HG03442 (cell line): Measurements from ENCODE around the gene ING1.
"Not testable (repeated sequence)": the region's sequence is repeated elsewhere in the genome, so short reads cannot be mapped to it uniquely, and the experiment has no call there.

ENCODE experiments used
- ATAC-seq: cut with Tn5 transposase; IDR thresholded peaks from one replicate; pipeline ENCODE4 v1.9.1; 2021; ENCODE audit warnings: mild to moderate bottlenecking, moderate library complexity; ENCODE audit not compliant: unreplicated experiment

Gene ING1

DNA sequence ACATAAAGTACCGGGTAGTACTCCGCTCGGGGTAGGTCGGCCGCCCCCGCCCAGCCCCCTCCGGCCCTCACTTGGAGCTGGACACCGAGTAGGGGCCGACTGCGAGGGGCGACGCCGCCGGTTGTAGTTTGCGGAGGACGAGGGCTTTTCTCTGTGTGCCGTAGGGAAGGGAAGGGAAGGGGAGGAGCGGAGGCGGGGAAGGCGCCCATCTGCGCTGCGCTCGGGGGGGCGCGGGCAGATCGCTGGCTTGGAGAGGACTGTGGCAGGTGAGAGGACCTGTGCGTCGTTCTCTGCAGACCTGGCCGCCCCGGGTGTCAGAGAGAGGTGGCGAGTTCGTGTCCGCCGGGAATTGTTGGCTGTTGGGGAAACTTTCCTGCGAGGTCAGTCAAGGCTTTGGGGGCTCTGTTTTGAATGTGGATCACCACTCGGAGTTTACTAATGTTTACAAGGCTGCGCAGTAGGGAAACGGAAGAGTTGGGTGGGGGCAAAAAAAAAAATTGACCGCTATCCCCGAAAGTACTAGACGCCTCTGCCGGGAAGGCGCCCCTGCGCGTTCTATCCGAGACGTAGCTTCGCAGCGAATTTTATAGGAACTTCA is 1.4 kb downstream of the ING1 start:
- no peak for ATAC-seq

DNA sequence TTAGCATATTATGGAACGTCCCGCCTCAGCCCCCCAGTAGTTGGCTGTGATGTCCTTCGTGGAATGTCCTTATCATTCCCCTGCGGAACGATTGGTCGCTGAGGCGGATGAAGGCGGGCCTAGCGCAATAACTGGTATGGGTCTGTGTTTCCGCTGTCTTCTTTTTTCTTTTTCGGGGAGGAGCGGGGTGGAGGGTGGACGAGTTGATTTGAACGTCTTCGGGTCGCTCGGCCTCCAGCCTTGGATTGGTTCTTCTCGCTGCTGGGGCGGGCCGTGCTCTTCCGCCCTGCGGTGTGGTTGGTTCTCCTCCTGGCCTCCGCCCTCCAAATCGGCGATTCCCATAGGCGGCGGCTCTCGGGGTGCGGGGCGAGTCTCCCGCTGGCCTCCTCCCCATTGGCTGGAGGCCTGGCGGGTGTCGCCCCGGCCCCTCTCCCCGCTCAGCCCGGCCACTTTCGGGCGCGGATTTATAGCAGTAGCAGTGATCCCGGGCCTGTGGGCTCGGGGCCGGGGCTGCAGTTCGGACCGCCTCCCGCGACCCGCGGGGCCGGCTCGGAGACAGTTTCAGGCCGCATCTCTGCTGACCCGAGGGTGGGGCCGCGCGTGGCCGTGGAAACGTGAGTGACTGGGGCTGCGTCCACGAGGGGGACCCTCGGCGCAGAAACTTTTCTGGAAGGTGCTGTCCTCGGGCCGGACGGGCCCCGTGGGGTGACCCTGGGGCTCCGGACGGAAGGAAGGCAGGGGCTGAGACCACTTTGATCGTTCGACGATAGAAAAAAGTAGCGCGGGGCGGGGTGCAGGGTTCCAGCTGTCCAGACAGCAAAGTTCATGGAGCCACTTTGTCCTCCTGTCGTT is 2.1 kb downstream of the ING1 start:
- ATAC-seq: peak; percentile 54

DNA sequence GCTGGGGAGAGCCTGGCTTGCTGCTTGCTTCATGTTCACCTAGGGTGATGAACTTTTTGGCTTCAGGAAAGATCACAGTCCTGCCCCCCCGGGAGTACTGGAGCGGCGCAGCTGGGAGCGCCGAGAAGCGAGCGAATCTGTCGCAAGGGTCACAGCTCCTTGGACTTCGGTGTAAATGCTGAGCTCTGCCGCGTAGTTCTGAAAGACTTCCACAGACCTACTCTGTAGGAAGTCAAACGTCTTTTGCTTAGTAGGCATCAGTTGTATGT is 2.7 kb downstream of the ING1 start:
- no peak for ATAC-seq

DNA sequence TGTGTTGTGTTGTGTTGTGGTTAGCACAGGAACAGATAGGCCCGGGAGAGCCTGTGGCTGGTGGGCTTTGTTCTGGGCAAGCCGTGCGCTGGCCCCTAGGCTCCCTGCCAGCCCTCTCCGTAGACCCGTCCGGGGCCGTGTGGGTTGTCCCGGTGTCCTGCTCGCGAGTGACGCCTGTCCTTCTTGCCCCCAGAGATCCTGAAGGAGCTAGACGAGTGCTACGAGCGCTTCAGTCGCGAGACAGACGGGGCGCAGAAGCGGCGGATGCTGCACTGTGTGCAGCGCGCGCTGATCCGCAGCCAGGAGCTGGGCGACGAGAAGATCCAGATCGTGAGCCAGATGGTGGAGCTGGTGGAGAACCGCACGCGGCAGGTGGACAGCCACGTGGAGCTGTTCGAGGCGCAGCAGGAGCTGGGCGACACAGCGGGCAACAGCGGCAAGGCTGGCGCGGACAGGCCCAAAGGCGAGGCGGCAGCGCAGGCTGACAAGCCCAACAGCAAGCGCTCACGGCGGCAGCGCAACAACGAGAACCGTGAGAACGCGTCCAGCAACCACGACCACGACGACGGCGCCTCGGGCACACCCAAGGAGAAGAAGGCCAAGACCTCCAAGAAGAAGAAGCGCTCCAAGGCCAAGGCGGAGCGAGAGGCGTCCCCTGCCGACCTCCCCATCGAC is 5.7 kb downstream of the ING1 start:
- no peak for ATAC-seq

DNA sequence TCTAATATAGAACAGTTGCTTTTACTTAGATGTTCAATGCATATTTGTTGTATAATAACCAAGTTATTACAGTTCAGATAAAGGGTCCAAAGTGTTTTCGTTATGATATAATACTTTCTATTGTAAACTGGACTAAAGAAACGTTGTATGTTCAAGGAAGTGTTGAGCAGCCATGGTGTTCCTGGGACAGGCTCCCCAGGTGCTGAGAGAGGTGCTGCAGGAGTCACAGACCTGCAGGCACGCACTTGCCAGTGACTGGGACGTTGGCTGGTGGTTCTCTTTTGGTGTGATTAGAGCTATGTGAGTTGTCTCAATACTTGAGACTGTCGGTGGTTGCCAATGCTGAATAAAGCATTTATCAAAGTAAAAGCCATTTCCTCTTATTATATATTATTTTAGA is 9.5 kb downstream of the ING1 start:
- ATAC-seq: no peak

DNA sequence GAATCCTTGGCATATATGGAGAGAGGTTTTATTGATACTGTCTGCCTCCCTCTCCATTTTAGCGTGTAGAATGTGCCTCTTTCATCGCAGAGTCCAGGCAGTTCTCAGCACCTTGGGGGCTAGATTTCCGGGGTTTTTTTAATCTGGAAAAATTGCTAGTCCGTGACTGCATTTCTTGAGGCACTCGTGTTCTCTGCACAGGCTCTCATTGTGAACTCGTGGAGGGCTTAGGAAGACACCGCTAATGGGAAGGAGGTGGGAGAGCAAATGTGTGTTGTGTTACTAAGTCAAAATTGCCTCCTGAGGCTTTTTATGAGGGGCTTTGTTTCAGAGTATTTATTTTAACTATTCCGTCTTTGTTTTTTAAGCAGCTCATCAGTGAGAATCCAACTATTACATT is 10.1 kb downstream of the ING1 start:
- no peak for ATAC-seq

DNA sequence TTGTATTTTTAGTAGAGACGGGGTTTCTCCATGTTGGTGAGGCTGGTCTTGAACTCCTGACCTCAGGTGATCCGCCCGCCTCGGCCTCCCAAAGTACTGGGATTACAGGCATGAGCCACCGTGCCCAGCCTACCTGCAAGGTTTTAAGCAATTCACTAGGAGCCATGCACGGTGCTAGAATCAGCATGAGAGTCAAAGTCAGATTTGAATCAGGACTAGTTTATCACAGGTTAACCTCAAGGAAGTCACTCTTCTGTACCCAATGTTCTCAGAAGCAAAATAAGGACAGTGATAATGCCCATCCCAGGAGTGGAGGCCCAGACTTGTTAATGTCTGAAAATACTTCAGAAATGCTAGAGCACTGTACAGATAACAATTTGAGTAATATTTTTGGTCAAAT is 12.7 kb downstream of the ING1 start:
- not testable (repeated sequence) for ATAC-seq

DNA sequence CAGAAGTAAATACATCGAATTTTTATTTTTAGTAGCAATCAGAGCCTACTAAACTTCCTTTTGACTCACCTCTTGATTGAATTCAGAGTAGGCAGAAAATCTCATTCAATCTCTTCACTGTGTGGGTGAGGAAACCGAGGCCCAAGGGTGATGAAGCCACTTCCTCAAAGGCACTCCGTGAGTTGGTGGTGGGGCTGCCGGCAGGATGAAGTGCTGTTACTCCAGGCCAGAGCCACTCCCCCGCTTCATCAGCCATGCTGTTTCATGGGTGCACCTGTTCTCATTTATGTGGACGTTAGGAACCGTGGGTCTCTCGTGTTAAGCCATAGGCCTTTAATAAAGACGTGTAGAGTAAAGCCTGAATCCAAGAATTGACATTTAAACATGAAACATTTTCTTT is 13.2 kb downstream of the ING1 start:
- ATAC-seq: no peak

DNA sequence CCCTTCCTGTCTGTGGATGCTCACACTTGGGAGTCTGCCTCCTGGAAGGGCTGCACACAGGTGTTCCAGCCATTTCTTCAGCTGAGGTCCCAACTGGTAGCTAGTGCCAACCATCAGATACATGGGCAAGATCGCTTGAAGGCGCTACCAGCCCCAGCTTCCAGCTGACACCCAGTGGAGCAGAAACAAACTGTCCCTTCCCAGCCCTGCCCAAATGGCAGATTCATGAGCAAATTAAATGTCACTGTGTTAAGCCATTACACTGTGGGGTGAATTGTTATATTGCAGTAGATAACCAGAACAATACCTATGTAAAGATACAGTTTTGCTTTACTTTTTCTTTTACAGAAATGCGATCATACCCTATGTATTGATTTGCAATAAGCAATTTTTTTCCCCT is 17.6 kb downstream of the ING1 start:
- ATAC-seq: no peak

DNA sequence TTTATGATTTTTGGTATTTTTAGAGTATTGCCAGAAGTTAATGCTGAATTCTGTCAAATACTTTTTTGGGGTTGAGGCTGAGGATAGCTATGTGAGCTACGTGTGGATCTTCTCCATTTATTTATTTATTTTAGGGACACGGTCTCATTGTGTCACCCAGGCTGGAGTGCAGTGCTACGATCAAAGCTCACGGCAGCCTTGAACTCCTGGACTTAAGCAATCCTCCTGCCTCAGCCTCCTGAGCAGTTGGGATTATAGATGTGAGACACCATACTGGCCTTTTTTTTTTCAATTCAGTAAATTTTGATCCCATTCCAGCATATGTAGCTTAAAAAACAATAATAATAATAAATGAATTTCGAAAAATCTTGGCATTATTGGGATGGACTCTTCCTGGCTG is 21.1 kb downstream of the ING1 start:
- ATAC-seq: no peak

DNA sequence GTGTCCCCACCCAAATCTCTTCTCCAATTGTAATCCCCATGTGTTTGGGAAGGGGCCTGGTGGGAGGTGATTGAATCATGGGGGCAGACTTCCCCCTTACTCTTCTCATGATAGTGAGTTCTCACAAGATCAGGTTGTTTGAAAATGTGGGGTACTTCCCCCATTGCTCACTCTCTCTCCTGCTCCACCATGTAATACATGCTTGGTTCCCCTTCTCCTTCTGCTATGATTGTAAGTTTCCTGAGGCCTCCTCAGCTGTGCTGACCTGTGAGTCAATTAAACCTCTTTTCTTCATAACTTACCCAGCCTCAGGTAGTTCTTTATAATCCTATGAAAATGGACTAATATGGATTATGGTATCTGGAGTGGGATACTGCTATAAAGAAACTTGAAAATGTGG is 24.1 kb downstream of the ING1 start:
- ATAC-seq: no peak

DNA sequence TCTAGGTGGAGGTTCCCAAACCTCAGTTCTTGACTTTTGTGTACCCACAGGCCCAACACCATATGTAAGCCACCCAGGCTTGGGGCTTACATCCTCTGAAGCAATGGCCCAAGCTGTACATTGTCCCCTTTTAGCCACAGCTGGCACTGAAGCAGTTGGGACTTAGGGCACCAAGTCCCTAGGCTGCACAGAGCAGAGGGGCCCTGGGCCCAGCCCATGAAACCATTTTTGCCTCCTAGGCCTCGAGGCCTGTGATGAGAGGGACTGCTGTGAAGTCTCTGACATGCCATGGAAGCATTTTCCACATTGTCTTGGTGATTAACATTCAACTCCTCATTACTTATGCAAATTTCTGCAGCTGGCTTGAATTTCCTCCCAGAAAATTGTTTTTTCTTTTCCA is 30.2 kb downstream of the ING1 start:
- ATAC-seq: no peak

DNA sequence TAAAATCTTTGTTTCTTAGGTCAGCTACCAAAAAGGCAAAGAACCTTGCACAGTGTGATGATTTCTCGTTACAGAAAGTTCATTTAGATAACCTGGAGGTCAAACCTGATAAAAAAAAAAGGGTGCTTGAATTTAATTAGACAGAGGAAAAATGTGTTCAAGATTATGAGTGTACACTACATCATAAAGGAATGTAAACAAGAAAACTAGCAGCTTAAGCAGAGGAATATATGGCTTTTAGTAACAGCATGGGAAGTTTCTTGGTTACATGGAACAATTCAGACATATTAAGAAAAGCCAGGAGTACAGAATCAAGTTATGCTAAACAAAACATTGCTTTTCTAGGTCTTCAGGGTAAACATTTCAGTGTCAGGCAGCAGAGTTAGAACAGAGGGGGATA is 32.9 kb downstream of the ING1 start:
- ATAC-seq: no peak

DNA sequence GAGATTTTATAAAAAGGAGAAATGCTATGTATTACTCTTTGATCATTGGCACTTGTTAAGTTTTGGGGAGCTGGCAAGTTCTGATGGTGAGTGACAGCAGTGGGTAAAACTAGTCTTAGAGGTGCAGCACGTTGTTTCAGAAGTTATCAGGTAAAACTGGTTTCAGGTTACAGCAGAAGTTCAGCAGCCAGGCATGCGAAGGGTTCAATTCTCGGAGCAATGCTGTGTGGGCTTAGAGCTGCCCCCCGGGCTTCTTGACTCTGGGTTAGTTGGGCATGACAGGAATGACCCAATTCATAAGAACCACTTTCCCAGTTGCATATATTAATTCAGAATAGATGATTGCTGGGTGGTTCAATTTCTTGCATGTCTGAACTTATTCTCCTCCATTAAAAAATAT is 34.8 kb downstream of the ING1 start:
- no peak for ATAC-seq

DNA sequence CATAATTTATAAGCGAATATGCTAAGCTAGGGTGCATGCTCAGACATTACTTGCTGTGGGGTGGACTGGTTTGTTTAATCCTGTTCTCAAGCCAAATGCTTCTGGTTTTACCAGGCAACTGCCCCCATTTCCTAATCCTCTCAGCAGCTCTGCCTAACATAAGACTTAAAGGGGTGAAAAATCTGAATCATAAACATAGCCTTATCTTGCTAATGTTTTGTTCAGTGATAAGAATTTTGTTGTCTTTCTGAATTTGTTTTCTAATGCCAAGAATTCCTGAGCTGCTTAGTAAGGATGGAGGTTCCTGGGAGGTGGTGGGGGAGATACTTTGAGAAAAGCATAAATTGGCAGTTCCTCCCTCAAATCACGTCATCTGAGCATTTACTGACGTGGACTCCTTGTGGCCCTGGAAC is 42.7 kb downstream of the ING1 start:
- ATAC-seq: no peak

DNA sequence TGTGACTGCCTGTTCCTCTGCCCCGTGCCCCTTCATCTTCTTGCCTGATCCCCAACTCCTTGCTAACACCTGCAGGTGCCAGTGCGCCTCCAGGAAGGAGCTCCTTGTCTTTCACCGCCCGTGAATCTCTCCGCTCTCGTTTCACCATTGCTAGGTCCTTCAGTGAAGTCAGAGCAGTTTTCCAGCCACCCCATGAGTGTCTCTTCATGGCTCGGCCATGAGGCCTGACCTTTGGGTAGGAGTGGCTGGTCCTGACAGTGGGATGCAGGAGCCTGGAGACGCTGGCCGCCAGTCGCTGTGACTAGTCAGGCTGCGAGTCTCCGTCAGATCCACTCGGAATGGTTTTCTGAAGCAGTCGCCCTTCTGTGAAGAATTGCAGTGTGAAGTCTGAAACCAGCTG is 43.8 kb downstream of the ING1 start:
- ATAC-seq: no peak

DNA sequence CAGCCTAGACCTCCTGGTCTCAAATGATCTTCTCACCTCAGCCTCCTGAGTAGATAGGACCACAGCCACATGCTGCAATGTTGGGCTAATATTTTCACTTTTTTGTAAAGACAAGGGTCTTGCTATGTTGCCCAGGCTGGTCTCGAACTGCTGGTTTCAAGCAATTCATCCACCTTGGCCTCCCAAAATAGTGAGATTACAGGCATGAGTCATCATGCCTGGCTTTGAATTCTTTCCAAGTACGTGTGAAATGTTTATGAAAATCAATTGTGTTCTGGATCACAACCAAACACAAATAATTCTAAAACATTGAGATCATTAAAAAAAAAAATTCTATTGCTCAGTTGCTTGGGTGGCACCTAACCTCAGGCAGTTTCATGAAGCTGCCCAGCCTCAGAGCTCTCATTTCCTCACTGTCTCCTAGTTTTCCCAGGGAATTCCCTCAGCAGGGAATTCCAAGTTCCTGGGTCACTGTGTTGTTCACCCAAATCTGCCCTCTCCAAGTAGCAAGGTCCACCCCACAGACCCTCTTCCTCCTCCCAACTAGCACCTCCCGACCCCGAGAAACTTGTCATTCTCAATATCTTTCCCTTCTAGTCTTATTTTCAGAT is 44.8 kb downstream of the ING1 start:
- ATAC-seq: no peak

DNA sequence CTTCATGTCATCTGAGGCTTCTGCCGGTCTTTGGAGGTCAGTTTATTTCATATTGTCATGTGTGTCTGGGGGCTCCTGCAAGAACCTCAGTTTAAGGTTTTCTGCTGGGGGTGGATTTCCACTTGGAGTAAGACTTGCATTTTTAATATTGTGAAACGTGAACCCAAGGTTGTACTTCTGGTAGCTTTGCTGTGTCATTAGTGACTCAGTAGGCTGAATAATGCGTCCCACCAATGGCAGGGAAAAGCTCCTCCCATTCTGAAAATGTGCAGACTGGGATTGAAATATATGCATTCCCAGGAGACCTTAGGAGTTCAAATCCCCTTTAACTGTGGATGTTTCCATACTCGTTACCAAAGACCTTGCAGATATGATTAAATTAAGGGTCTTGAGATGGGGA is 46.2 kb downstream of the ING1 start:
- no peak for ATAC-seq

DNA sequence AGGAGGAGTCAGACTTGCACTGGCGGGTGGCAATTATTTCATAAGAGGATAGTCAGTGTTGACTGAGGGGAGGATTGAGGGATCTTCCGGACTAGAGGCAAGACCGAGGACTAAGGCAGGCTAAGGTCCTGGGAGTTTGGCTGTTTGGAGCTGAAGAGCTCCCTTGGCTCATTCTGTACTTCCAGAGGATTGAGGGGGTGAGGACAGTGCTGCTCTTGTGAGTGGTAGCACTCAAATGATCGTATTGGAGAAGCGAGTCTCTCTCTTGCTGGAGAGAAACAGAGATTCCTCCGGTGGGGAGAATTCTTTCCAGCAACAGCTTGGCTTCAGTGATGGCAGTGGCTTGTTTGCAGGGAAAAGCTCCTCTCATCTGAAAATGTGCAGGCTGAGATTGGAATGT is 47.1 kb downstream of the ING1 start:
- ATAC-seq: no peak

DNA sequence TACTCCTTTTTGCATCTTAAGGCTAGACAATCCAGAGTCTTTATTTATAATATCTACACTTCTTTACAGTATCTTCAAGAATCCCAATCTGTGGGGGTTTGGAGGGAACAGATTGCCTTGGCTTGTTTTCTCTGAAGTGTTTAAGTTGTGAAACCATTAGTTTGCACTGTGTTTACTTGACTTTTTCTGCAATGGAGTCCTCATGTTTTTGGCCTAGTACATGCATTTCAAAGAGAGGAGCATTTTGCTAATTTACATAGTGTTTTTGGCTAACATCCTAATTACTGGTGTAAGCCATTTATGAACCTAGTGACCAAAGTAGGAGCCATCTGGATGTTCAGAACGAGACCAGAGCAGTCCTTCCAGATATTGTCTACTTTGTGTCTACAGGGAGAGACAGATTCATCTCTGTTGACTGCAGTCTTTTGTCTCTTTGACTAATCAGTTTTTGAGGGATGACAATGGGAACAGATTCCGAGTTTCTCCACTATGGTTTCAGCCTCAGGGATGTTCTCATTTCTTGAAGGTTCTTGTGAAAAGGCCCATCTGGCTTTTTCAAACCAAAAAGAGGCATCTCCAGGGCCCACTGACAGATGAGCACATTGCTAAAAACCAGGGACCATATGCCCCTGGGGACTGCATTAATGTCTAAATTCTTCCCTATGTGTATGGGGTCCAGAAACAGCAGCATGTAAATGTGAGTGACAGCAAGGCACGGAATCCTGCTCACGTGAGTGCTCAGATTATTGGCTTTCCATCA is 53.4 kb downstream of the ING1 start:
- no peak for ATAC-seq

DNA sequence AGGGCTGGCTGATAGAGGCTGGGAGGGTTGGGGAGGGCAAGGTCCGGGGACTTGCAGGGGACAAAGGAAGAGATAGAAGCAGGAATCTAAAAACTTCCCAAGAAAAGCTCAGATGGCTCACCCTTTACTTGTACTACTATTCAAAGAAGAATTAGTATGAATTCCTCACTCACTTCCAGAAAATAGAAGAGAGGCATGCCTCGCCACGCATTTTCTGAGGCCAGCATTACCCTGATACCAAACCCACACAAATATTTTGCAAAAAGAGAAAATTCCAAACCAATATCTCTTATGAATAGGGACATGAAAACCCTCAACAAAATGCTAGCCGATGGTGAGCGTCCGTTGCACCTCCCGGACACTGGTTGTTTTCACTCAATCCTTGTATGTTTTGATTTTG is 54.0 kb downstream of the ING1 start:
- ATAC-seq: no peak
